NCI-H2227 (cell line): ENCODE data around the gene RPS27.
A peak's percentile ranks its signal among the peaks of the same experiment; 100 is the strongest.

ENCODE experiments used
- DNase-seq: peaks from one replicate; lab custom pipeline; 2025; ENCODE audit not compliant: unreplicated experiment; lab: John Stamatoyannopoulos, UW

RPS27 gene

DNA sequence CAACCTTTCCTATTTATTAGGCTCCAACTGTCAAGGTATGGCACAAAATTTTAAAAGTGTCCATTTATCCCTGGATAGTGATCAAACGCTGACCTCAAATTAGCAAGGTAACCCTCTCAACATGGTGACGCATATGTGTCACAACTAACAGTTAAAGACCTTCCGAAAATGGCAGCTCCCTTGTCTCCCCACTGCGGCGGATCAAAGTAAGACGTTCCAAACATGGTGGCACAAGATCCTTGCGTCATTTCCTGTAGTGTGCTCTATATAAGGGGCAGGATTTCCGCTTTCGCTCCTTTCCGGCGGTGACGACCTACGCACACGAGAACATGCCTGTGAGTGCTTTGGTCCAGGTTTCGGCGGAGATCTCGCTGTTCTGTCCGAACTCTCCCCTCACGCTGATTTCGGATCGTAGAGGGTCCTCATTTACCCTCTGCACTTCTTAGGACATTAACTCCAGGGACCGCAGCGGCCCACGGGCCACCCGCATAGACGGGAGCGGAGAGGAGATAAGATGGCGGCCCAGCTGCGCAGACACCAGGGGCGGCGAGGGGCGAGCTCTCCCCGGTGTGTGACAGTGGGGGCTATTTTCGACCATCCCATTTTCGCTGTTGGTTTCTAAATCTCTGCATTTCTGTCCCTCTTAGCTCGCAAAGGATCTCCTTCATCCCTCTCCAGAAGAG is at the start of gene RPS27:
Gene RPS27 (plus strand): TSS at position 295 of the 683 bp plus-strand sequence. CDS start 35 bp downstream, at position 330.
- DNase-seq: peak; percentile 98

DNA sequence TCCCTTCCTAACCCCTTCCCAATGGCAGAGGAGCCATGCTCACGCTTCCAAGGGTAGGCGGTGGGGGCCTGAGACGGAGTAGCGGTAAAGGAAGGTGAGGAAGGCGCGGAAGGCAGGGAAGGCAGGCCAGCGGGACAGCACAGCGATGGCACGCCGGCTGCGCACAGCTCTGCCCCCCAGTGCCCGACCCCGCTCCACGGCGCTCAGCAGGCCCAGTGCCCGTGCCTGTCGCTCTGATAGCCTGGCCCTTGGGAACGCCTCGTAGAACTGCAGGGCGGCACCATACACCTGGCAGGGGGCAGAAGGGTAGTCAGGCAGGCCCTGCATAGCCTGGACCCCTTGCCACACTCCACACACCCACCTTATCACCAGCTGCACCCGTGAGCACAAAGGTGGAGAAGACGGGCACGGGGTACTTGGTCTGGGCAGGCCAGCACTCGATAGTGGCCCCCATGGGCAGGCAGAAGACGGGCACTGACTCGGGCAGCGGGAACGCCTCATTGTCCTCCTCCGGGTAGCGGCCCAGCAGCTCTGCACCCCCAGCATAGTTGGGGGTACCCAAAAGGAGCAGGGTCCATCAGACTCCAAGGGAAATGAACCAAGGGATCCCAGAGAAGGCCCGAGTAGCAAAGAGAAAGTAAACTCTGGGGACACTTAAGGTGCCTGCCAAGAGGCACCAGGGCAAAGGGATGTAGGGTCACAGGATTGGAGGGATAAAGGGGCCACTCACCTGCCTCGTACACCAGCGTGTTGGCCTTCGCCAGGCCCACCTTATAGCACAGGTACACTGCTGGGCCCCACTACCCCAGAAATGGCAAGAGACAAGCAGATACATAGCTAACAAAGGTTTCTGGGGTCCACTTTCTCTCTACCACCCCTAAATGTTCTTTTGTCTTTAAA is 48.5 kb upstream of the RPS27 start:
- DNase-seq: no peak

DNA sequence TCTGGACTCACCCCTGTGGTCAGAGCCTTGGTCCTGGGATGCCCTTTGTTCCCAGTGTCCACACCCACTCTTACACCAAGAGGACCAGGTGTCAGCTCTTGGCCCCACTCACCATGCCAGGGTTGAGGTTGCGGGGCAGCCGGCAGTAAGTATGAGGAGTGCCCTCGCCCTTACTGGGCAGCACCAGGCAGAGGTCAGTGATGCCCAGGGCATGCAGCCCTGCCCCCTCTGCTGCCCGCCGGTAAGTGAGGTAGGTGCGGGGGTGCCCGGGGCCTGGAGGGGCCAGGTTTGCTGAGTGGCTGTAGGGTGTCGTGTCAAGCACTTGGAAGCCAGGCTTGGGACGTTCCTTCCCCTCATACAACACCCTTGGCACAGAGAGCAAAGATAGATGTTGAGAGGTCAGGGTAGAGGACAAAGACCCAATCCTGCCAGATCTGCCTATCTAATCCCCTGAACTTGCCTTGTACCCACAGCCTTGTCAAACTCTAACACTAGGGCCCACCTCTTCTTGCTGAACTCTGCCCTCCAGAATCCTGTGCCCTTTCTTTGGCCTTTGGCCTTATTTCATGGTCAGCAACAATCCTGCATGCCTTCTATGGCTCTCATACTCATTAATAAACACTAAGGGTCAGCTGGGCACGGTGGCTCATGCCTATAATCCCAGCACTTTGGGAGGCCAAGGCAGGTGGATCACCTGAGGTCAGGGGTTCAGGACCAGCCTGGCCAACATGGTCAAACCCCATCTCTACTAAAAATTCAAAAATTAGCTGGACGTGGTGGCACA is 47.6 kb upstream of the RPS27 start:
- no peak for DNase-seq

DNA sequence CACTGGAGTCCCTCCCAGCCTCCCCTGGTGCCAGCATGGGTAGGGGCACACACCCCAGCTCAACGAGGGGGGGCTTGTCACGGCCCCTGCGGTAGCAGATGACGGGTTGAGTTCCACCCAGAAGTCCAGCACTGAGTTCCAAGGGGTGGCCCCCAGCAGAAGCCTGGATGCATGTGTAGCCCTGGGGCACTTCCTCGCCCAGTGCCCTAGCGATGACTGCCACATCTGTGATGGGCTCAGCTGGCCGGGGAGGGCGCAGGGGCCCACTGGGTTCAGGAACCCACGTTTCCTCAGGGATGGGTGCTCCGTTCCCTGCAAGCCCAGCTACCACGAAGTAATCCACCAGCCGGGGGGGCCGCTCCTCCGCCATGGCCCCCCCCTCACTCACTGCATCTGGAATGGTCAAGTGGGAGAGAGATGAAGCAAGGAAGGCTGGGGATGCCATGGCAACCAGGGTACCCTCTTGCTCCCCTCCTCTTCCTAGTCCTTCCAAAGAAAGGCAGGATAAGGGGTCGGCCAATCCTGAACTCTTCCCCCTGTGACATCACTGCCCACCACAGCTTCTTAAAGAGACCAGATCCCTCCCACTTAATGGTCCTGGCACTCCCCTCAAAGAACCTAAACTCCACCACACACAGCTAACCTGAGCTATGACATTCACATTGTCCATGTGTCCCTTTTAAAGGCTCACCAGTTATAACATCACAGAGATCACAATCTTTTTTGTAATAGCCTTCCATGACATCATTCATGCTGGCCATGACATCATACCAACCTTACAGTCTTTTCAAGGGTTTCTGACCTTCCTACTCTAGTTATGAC is 46.3 kb upstream of the RPS27 start:
- no peak for DNase-seq

DNA sequence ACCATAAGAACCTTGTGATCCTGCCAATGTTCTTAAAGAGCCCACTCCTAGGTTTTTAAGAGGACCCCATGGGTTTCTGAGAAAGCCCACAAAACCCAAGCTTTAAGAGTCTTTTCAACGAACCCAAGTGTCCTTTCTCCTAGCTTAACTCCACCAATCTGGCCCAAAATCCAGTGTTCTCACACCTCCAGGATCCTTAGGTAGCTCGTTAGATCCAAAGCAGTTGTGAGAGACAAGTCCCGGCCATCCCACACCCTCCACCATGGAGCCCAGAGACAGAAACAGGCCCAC is 45.8 kb upstream of the RPS27 start:
- no peak for DNase-seq

DNA sequence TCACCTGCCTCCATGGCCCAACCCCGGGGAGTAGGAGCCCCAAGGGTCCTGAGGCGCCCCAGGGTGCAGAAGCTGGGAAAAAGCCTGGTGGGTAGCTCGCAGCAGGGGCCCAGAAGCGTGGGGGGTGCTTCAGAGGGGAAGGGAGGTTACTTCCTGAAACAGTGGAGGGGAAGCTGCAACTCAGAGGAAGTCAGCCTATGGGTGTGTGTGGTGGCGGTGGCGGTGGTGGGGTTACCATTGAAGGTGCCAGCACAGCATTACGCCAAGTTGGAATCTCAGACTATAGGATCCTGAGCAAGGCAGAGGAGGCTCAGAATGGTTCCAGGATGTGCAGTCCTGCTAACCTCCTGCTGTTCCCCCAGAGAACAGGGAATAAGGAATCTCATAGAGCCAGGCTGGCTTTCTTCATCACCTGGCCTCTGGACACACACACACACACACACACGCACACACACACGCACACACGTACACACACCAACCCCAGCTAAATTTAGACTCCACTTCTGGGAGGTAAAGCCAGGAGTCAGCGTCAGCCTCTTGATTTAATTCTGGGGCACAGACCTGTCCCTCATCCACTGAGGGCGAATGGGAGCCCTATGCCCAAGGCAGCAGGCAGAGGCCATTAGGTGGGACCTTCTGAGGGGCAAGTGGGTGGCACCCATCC is 45.3 kb upstream of the RPS27 start:
- peak; percentile 45 for DNase-seq

DNA sequence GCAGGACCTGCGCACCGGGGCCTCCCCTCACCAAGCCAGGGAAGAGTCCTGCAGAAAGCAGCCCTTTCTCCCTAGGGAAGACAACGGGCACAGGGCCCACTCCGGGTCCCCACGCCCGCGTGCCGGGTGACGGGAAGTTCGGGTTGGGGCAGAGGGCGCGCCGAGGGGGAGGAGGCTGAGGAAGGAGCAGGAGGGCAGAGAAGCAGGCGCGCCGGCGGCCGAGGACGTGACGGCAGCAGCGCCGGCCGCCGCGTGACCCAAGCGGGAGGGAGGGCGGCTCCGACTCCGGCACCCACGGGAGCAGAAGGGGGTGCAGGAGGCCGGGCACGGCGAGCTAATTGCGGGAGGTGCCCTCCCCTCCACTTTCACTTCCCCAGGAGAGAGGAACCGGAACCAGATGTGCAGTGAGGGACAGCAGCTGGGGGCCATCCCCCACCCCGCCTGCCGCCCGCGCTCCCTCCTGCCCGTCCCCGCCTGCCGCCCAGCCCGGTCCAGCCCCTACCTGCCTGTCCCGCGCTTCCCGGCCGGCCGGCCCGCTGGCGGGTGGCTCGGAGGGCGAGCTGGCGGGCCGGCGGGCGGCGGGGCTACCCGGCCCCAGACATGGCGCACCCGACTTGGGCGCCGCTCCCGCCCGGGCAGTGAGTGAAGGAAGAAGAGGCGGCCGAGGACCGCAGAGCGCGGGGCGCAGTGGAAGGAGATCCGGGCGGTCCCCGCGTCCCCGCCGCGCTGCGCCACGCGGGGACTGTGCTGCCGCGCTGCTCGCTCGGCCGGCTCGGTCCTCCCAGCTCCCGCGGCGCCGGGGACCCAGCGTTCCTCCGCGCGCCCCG is 44.6 kb upstream of the RPS27 start:
- peak; percentile 67 for DNase-seq

DNA sequence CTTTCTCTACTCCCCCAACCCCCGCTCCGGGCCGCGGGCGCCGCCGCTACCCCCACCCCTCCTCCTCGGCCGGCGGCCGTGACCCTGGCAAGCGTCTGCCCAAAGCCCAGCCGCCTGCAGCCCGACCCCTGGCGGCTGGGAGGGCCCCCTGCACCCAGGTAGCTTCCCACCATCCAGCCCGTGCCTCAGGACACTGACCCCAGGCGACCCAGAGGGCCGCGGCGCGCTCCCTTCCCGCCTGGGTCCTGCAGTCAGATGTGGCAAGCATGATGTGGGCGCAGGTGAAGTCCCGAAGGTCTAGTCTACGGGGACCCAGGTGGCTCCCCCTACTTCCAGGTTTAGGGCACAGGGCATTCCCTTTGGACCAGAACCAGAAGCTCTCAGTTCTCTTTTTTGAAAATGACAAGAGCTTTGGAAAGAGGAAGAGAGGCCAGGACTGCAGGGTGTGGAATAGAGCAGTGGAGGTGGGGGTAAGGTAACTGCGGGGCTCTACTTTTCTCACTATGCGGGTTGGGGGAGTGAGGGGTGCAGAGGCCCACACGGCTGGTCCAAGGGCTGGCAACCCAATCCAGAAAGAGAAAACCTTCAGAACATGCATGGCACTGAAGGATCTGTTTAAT is 43.8 kb upstream of the RPS27 start, which contains the start of gene DENND4B:
Gene DENND4B (minus strand): TSS at position 97 of the 620 bp plus-strand sequence. CDS start 2,344 bp downstream, outside the sequence.
- peak; percentile 88 for DNase-seq

DNA sequence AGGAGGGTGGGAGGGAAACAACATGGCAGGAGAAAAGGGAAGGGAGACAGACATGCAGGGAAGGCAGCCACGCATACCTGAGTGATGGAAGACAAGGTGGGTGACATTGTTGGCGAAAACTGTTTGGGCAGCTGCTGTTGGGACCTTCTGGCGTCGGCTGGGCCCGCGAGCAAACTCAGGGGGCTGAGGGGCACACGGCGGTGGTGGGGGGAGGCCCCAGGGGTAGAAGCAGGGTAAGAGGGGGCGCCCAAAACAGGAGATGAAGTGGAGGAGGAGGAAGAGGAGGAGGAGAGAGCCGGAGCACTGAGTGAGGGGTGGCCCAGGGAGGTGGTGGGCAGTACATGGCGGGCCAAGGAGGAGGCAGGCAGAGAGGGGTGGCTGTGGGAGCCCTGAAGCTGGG is 39.4 kb upstream of the RPS27 start:
- no peak for DNase-seq

DNA sequence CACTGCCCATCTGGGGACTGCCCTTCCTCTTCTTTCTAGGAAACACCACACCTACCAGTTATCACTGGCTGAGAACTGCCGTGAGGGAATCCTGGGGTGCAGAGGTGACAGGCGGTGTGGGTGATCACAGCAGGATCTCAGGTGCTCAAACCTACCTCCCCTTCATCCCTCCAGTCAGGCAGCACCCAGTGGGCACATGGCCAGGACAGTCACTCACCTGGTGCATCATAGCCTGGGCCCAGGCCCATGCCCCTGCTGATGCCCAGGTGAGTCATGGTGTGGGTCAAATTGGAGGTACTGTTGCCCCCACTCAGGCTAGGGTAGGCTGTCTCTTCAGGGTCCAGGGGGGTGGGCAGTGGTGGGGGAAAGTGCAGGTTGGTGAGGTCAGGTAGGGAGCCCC is 38.8 kb upstream of the RPS27 start:
- DNase-seq: no peak

DNA sequence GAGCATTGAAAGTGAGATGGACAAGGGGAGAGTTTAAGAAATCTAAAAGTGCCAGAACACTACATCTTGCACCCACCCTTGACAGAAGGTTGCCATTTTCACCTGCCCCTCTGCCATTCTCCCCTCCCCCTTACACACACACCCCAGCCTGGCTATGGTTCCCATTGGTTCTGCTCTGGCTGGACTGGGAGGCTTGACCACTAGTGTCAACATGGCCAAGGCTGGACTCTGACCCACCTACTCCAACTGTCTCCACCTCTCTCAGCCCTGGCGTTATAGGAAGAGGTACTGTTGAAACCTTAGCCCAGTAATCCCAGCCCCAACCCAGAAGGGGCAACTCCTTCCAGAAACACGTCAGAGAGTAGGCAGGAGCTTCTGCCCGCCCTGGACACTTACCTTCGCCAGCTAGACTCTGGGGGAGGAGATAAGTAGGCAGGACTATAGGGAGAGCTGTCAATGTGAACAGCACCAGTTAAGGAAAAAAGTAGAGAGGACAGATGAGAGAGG is 36.6 kb upstream of the RPS27 start:
- no peak for DNase-seq

DNA sequence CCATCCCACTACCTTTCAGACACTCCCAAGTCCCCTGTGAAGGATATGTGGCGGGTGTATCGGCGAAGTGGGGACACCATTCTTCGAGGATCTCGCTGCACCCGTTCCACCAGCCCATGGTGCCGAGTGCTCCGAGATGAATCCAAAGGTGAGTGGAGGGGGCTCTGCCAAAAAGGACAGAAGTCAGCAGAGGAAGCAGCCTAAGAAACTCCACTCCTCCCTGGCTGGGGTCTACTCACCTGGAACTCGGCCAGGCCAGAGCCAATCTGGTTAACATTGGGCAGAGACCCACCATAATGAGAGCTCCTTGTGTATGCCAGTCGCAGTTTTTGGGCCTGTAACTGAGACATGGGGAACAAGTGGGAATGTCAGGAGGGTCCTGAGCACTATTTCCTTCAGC is 35.7 kb upstream of the RPS27 start:
- no peak for DNase-seq

DNA sequence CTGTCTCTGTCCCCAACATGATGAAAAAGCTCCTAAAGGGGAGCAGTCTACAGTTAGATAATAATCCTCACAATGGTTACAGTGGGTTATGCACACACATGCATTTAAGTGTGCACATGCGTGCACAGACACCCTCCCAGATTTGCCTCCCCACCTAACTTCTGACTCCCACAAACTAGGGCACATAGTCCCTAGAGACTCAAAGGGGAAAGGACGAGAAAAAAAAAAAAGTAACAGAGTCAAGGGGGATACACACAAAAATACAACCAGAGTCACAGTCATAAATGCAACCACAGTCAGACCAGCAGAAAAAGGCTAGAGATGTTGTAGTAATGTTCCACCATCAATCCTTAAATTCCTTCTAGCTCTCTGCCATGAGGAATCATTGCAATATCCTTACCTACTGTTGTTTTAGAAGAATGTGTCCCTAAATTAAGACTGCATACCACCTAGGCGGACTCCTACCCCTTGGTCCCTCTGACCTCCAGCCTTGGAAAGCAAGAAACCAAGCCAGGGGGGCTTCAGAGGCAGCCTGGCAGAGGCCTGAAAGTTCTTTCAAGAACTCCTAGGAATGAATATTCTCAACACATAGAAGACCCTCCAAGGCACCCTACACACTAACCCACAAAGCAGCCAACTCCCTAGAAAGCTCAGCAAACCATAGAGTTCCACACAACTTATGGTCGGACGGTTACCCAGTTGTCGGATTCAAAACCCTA is 33.4 kb upstream of the RPS27 start:
- no peak for DNase-seq

DNA sequence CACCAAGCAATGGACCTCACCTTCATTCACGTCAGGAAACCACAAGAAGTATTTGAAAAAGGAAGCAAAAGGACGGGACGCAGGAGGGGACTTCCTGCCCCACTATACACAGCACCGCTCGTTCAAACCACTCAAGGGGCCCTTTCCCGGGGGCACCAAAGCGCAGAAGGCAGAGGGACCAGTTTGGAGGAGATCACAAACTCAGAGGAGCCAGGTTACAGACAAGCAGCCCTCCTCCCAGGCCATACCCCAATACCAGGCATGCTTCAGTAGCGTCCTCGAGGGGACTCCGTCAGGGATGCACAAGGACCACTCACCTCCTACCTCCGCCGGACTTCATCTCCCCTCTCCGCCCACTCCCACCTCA is 32.8 kb upstream of the RPS27 start:
- no peak for DNase-seq

DNA sequence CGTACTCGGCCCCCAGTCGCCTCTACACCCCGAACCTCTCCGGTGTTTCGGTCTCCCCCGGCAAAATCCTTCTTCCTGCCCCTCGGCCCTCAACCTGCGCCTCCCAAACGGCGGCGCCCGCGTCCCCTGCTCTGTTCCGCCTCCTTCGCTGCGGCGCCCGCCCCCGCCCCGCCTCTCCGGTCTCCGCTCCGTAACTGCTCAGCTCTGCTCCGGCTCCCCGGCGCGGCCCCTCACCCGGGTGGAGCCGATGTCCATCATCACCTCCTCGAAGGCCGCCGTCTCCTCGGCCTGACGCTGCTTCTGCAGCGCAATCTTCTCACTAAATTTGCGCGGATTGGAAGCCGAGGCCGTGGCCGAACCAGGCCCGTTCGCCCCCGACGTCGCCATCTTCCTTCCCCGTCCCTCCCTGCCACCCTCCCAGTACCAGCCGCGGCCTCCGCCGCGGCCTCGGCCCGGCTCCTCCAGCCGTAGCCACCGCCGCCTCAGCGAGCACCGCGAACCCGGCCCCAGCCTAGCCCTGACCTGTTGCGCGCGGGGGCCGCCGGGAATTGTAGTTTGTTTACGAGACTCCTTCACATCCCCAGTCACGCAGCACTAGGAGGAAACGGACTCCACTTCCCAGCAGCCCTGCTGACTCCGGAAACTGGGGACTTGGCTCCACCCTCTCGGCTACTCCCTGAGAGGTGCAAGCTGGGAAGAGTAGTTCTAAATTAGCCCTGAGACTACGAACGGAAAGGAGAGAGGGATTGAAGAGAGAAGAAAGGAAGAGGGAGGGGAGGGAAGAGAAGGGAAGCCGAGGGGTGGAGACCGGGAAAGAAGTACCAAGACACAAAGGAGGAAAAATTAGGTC is 32.2 kb upstream of the RPS27 start, which contains the start of gene CRTC2:
Gene CRTC2 (minus strand): TSS at position 502 of the 850 bp plus-strand sequence. CDS start 115 bp downstream, at position 387.
- peak; percentile 99 for DNase-seq

DNA sequence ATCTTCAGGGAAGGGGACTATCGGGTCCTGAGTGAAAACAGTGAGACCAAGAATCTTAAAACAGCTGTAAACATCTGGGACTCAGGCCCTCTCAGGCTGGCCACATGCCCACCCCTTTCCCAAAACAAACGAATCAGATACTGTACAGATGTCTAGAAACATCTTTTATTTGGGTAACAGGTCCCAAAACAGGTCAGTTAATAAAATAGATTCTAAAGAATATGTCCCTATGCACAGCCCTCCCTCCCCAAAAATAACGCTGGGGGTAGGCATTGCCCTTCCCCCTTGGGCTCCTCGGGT is 31.7 kb upstream of the RPS27 start:
- no peak for DNase-seq

DNA sequence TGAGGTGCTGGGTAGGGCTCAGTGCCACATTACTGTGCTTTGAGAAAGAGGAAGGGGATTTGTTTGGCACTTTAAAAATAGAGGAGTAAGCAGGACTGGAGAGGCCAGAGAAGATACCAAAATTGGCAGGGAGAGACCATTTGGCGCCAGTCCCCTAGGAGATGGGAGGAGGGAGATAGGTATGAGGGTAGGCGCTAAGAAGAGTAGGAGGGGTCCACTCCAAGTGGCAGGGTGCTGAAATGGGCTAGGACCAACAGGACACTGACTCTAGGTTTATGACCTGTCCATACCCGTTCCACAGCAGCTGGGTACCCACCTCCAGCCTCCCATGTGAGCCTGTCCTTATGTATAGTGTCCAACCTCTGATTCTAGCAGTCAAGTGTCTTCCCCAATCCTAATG is 31.1 kb upstream of the RPS27 start:
- no peak for DNase-seq
